Liver (tissue), 1 donor: ENCODE measurements around the gene FNIP1.

Experiments used
- FOXA1 ChIP-seq: IDR thresholded peaks from 2 replicates; pipeline ENCODE4 v1.6.1; 2016; ENCODE audit warnings: antibody characterized with exemption
- TF ChIP-seq, protein P1 (sequence below): IDR thresholded peaks from 2 replicates; pipeline ENCODE4 v1.6.1; 2016; ENCODE audit warnings: antibody characterized with exemption

DNA sequence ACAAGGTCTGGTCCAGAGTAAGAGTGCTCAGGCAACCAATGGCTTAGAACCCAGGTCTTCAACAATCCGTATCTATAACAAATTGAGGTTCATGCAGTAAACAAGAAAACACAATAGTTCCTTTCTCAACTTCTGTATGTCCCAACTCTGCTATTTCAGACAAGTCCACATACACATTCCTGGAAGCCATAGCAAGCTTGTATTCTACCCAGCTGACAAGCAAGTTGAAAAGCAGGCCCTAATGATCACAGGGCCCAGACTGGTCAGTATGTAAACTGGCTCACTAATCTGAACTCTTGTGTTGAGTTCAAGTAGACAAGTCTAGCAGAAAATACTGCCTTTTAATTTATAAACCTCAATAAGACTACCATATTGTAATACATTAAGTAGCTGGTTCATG, 26.9 kb downstream of the FNIP1 start:
- TF ChIP-seq, protein P1, sequence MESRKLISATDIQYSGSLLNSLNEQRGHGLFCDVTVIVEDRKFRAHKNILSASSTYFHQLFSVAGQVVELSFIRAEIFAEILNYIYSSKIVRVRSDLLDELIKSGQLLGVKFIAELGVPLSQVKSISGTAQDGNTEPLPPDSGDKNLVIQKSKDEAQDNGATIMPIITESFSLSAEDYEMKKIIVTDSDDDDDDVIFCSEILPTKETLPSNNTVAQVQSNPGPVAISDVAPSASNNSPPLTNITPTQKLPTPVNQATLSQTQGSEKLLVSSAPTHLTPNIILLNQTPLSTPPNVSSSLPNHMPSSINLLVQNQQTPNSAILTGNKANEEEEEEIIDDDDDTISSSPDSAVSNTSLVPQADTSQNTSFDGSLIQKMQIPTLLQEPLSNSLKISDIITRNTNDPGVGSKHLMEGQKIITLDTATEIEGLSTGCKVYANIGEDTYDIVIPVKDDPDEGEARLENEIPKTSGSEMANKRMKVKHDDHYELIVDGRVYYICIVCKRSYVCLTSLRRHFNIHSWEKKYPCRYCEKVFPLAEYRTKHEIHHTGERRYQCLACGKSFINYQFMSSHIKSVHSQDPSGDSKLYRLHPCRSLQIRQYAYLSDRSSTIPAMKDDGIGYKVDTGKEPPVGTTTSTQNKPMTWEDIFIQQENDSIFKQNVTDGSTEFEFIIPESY: no peak
- no peak for TF ChIP-seq FOXA1
